Right atrium auricular region (tissue), 2 donors: ENCODE data around the gene ANTXR1. TPM values are rescaled to one million over a fixed set of nuclear protein-coding genes. Genes with fewer than 3 reads are reported as not detected.

Experiments used
- DNase-seq: peaks from one replicate; pipeline ENCODE4 v3.0.0-alpha.2; 2019; ENCODE audit warnings: low spot score
- H3K27ac ChIP-seq, 2 donors: fragments of 200-600 bp; sonication (generic); 1 replicate in 1 of 2; 2 replicates in 1 of 2; pipeline ENCODE4 v1.5.1; 2016 to 2019
- H3K27me3 ChIP-seq, 2 donors: fragments of 200-600 bp; sonication (generic); one replicate each; pipeline versions ENCODE4 v1.5.1 to v1.6.0; 2017 to 2019
- H3K36me3 ChIP-seq: fragments of 200-600 bp; sonication (generic); one replicate; pipeline ENCODE4 v1.5.1; 2016
- H3K4me1 ChIP-seq, 2 donors: fragments of 200-600 bp; sonication (generic); one replicate each; pipeline versions ENCODE4 v1.5.1 to v1.6.0; 2017 to 2019
- H3K4me3 ChIP-seq, 2 donors: fragments of 200-600 bp; sonication (generic); 1 replicate in 1 of 2; 2 replicates in 1 of 2; pipeline ENCODE4 v1.5.1; 2017 to 2019; ENCODE audit warnings: mild to moderate bottlenecking in 1 of 2, moderate library complexity in 1 of 2
- H3K9me3 ChIP-seq, 2 donors: fragments of 200-600 bp; sonication (generic); one replicate each; pipeline ENCODE4 v1.5.1; 2019
- CTCF ChIP-seq, 2 donors: fragments of 200-600 bp; sonication (generic); IDR thresholded peaks; one replicate each; pipeline ENCODE4 v1.5.1; 2019; ENCODE audit warnings: antibody characterized with exemption in 2 of 2
- total RNA-seq, 2 donors: library from RNA; depleted of rRNA; stranded (reverse); fragments of >200 nt; gene quantifications; one replicate each; pipeline ENCODE4 v1.1.0, GENCODE V29; 2016

ANTXR1 gene
- total RNA-seq, 2 donors from 2014 or later: 27.3 to 52.2 TPM

GRCh38 chr2:69214898-69215297 lies 201.9 kb downstream of the ANTXR1 start:
- no peak for TF ChIP-seq CTCF (IDR thresholded peaks at IDR 0.05)
- H3K9me3 ChIP-seq: no peaks in the 10 kb centered on the region
- H3K4me3 ChIP-seq: no peak overlapping the region
- no peak for DNase-seq
- no peaks in the 10 kb centered on the region for H3K27me3 ChIP-seq
- H3K27ac ChIP-seq: peak overlapping the region; percentile 41 to 61
- H3K4me1 ChIP-seq: peaks cover 0 to 24% of the 10 kb centered on the region in 2 donors
- H3K36me3 ChIP-seq: no peaks in the 10 kb centered on the region

GRCh38 chr2:69216535-69217332 lies 203.8 kb downstream of the ANTXR1 start:
- Histone ChIP-seq H3K27ac (no peak overlapping the region), H3K36me3 (no peaks in the 10 kb centered on the region), H3K9me3 (no peaks in the 10 kb centered on the region), H3K4me1 (peaks cover 0 to 24% of the 10 kb centered on the region in 2 donors), H3K27me3 (no peaks in the 10 kb centered on the region), H3K4me3 (no peak overlapping the region)
- TF ChIP-seq CTCF (IDR thresholded peaks at IDR 0.05): no peak
- DNase-seq: no peak

GRCh38 chr2:69217333-69218080 lies 204.5 kb downstream of the ANTXR1 start:
- Histone ChIP-seq H3K36me3 (no peaks in the 10 kb centered on the region), H3K4me3 (no peak overlapping the region), H3K27me3 (no peaks in the 10 kb centered on the region), H3K4me1 (peaks cover 0 to 26% of the 10 kb centered on the region in 2 donors), H3K9me3 (no peaks in the 10 kb centered on the region), H3K27ac (no peak overlapping the region)
- no peak for DNase-seq
- TF ChIP-seq CTCF (IDR thresholded peaks at IDR 0.05): no peak

GRCh38 chr2:69221512-69221911 lies 208.5 kb downstream of the ANTXR1 start:
- H3K27ac ChIP-seq: peak overlapping the region in 1 of 2 donors; percentile 26
- H3K27me3 ChIP-seq: no peaks in the 10 kb centered on the region
- no peaks in the 10 kb centered on the region for H3K36me3 ChIP-seq
- H3K4me3 ChIP-seq: no peak overlapping the region
- H3K9me3 ChIP-seq: no peaks in the 10 kb centered on the region
- TF ChIP-seq CTCF (IDR thresholded peaks at IDR 0.05): no peak
- H3K4me1 ChIP-seq: peaks cover 0 to 18% of the 10 kb centered on the region in 2 donors
- no peak for DNase-seq

GRCh38 chr2:69221960-69222751 lies 209.2 kb downstream of the ANTXR1 start:
- Histone ChIP-seq H3K4me1 (peaks cover 0 to 18% of the 10 kb centered on the region in 2 donors), H3K9me3 (no peaks in the 10 kb centered on the region), H3K36me3 (no peaks in the 10 kb centered on the region), H3K4me3 (no peak overlapping the region), H3K27me3 (no peaks in the 10 kb centered on the region), H3K27ac (peak overlapping the region; percentile 22 to 26)
- DNase-seq: no peak
- no peak for TF ChIP-seq CTCF (IDR thresholded peaks at IDR 0.05)
